Right renal cortex interstitium (tissue), 3 donors: ENCODE results near the gene GRM3. TPM values are rescaled to one million over a fixed set of nuclear protein-coding genes. Genes with fewer than 3 reads are reported as not detected.

ENCODE experiments used
- DNase-seq, 3 donors: peaks; one replicate each; pipeline ENCODE4 v3.0.0-alpha.2; 2013; ENCODE audit warnings: low read depth in 3 of 3, low spot score in 2 of 3
- polyA plus RNA-seq, 3 donors: library from polyadenylated mRNA; unstranded; fragments of 120-200 nt; gene quantifications; one replicate each; pipeline ENCODE4 v1.2.1, GENCODE V29; 2013; ENCODE audit not compliant: insufficient read length in 3 of 3

GRM3 gene
- polyA plus RNA-seq, 3 donors, result 0.07 to 0.37 (median 0.18) TPM

DNA sequence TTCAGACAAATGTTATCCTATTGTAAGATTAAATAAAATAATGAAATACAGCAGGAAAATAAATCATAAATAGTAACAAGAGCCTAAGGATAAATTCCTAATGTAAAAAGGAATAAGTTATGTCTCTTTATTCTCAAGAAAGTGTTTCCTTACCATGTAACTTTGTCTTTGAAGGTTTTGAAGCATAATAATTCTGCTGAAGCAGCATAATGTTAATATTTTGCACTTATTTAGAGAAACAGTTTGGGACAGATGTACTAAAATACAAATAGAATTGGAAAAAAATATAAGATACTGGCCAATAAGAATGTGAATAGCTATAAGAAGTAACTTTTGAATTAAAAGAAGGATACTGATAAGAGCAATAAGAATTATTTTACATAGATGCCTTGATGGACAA, 45.7 kb downstream of the GRM3 start:
- DNase-seq, result no peak

DNA sequence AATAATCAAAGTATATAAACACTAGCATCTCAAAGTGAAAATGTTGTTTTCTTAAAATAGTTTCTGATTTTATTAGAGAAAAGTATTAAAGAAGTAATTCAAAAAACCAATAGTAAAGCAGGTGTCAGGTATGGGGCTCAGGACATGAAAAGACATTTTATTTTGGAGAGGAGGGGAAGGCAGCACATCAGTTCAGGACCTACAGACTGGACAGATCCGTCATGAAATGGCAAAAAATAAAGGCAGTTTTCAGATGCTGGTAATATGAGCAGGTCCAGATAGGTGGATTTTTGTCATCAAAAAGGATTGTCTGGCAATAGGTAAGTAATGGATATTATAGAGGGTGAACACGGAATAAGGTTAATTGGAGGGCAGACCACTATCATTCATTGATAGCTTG, 49.0 kb downstream of the GRM3 start:
- no peak for DNase-seq

- DNase-seq, result no peak
These were observed 62.7 kb downstream of the GRM3 start for GRCh38 chr7:86706406-86706805.

- no peak for DNase-seq
These were observed 64.4 kb downstream of the GRM3 start for GRCh38 chr7:86708031-86708680.

DNA sequence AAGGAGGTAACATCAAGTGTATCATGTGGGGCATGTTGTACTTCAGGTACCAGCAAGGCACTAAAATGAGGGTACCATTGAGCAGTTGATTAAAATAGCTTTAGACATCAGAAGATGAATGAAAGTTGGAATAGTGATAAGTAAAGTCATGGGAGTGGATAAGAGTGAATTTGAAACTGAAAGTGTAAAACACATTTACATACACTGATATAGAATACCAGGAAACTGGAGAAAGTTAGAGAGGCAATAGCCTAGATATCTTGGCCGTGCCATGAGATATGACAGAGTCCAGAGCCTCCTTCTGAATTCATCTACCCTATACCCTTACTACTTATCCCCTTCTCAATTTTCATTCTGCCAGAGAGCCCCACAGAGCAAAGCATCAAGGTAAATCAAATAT, 76.6 kb downstream of the GRM3 start:
- no peak for DNase-seq

- no peak for DNase-seq
These were observed 90.1 kb downstream of the GRM3 start for GRCh38 chr7:86733783-86734182.

DNA sequence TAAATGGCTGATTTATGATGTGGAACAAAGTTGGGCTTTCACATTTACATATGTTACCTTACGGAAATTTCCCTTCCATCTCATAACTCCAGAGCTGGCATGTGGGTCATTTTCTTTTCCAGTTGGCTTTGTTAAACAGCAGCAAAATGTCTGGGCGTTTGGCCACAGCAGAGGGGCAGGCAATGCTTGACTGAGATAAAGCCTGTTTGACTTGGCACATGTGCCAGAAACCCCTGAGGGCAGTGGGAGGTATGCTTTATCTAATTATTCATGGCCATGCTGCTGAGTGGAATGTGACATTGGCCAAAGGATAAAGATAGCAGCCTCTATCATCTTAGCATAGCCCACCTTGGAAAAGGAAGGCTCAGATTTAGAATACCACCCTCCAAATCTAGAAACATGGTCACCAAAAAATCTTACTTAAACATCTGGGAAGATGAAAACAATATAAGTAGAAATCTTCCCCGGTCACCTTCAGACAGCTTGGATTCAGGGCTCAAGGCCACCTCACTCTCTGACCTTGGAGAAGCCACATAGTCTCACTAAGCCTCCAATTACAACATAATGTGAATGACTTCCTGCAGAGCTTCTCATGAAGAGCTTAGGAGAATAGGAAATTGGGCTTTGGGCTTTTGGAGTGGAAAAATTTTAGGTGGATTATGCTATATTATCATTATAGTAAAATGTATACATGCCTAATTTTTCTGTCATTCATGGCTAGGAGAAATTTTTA, 101.5 kb downstream of the GRM3 start:
- DNase-seq, result no peak

DNA sequence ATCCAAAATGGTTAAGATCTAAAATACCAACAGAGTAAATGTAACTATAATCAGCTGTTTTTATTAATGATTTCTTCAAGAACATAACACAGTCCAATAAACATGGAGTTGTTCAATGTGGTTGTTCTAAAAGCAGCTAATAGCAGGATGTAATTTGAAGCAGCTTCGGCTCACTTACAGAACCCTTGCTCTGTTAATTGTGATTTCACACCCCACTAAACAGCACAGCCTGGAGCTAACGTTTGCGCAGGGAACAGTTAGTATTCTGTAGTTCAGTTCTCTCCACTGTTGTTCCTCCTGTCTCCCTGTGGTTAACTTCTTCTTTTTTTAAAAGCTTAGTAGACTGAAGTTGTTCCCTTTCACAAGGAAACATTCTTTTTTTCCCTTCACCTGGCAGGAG, 104.0 kb downstream of the GRM3 start:
- peak; percentile 23 to 46 (median 31) for DNase-seq

DNA sequence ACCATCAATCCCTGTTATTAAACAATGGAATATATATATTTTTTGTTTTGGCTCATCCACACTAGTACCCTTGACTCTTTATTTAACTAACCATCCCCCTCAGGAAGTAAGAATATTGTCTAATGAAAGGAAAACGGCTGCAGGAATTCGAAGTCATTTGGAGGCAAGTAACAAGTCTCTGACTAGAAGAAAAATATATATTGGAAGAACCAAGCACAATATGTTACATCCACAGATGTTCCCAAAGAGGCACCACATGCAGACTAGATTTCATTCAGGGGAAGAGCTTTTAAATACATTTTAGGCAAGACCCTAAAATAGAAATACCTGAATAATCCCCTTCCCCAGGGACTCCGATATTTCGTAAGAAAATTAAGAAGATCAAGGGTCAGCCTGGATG, 104.5 kb downstream of the GRM3 start:
- no peak for DNase-seq

DNA sequence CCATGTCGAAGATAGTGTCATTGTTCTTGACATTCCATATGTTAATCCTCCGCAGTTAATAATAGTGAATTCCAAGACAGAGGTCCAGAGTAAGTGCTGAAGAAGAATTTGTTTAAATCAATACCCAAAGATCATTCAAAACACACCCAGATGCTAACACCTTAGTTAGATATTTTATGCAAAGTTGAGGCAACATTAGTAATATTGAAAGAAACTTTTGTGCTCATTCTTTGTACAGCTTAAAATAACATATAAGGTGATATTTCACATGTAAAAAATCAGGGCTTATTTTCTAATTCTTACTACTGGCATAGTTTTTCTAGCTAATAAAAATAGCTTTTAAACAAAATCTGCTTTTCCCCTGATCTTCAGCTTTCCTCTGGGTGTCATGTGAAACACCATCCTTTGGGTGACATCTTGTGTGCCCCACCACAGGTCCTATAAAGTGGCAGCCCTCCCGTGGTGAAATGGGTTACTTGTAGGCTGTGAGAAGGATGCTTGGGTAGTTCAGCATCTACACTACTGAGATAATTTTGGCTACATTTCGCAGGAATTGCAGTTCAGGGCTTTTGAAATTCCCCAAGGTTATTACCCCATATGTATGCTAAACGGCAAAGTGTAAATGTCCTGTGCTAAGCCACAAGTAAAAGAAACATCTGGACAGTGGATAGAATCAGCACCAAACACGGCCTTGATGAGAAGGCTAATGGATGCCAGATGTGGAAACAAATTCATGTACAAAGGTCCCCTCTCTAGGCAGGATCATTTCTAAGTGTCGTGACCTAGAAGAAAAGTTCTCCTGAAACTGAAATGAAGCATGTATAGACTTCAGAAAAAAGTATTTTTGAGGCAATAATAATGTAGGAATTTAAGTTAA, 105.4 kb downstream of the GRM3 start:
- no peak for DNase-seq

DNA sequence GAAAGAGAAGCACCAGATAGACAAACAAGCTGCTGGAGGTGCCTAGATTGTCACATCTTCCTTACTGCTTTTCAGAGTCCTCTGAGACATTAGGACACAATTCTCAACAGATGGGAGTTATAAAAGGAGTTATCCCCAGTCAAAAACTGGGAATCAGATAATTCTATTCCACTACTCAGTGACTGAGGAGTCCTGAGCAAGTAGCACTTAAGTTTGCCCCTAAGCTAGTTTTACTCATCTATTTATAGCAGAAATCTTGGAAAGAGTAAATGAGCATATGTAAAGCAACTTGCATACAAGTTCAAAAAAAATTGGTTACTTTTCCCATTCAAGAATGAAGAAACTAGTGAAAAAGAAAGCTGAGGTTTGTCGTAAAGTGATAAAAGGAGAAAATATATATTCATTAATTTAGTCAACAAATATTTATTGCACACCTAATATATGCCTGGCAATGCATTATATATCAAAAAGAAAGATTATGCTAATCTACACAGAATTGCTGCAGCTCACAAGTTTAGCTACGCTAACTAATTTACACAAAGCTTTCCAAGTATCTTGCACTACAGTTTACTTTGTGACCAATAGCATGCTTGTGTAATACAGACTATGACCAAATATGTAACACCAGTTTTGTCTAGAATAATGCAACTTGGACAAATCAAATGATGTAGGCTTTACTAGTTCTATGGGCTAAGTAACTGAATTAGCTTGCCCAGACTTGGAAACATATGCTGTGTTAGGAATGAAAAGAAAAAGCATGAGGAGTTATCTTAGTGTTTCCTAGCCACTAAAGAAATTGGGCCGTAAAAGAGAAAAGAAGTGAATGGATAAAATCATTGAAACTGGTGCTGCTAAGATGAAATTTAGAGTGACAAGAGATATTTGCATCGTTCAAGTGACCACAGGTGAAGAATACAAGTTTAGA, 106.3 kb downstream of the GRM3 start:
- no peak for DNase-seq

GRCh38 chr7:86760236-86760635, 116.5 kb downstream of the GRM3 start:
- no peak for DNase-seq

GRCh38 chr7:86762129-86762528, 118.4 kb downstream of the GRM3 start:
- DNase-seq, result no peak

DNA sequence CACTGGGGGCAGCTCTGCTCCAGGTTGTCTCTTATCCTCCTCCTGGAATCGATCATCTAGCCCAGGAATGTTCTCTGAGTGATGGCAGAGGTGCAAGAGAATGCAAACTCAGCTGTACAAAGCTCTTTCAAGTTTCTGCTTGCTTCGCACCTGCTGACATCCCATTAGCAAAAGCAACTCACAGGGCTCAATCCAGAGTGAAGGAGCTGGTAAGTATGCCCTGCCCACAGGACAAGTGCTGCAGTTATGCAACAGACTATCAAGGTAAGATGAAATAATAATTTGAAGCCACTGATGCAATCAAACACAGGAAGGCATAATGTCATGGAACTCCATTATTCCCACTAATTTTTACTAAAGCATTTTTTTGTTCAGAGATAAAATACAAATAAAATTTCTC, 122.2 kb downstream of the GRM3 start:
- DNase-seq, result no peak

GRCh38 chr7:86768394-86768793, 124.7 kb downstream of the GRM3 start:
- DNase-seq, result no peak

GRCh38 chr7:86768967-86769760, 125.5 kb downstream of the GRM3 start:
- no peak for DNase-seq

DNA sequence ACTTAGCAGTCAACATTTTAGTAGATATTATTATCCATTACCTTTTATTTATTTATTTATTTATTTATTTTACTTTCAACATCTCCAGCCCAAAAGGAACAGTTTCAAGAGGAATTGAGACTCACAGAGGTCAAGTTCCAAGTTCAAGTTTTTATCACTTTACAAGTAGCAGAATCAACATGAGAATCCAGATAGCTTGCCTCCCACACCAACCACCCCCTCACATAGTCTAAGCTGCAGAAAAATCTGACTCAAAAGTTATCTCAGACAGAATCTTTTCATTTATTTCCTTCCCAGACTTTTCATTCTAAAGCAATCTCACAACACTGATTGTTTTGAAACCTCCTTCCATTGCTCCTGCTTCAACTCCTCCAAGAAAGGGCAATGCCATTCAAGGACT, 129.6 kb downstream of the GRM3 start:
- no peak for DNase-seq

DNA sequence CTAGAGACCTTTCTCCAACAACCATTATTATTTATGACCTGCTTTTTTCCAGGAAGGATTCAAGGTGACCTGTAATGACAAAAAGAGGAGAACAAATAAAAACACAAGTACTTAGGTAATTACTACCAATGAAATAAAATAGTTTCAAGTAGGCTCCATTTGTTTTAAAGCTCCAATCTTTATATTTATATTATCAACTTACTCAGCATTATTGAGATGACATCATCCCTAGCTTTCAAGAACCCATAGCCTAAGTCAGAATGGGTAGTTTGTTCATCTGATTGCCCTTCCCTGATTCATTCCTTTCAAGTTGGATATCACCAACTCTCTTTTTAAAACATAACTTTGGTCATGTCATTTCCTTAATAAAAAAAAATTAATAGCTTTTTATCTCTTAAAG, 131.5 kb downstream of the GRM3 start:
- DNase-seq, result no peak

GRCh38 chr7:86776136-86776535, 132.4 kb downstream of the GRM3 start:
- DNase-seq, result no peak

- no peak for DNase-seq
These were observed 134.6 kb downstream of the GRM3 start for GRCh38 chr7:86778271-86778670.
